Measurements from ENCODE around the gene FAM13A. TPM values are rescaled to one million over a fixed set of nuclear protein-coding genes. Genes with fewer than 3 reads are reported as not detected.

FAM13A gene
- total RNA-seq, 1 donor from 2014 or later: 4.5 TPM

DNA sequence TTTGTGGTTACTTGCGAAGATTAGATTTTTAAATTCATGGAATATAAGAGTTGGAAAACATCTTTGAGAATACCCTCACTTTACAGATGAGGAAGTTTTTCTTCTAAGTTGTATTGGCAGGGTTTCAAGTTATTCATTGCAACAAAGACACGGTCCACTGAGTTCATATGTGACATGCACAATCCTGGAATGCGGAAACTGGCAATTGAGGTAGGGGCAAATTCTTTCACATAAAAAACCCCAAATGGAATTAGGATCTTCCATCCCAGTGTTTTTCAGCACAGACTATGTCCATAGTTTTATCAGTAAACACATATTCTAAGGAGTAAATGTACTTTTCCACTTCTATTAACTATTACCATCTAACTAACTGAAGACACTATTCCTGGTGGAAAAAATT is 277.6 kb downstream of the FAM13A start:
- Mint-ChIP-seq H3K27me3 (ENCODE audit: low read depth) (no peaks in the 10 kb centered on the region), H3K36me3 (ENCODE audit: low read depth) (peaks cover 6% of the 10 kb centered on the region), H3K4me3 (ENCODE audit: low read depth) (no peak overlapping the region), H3K9me3 (no peaks in the 10 kb centered on the region), H3K27ac (no peak overlapping the region), H3K4me1 (ENCODE audit: low read depth) (no peaks in the 10 kb centered on the region)
- DNase-seq (ENCODE audit: low spot score): no peak
- intact Hi-C loops (cut with micrococcal nuclease): no loop called here

DNA sequence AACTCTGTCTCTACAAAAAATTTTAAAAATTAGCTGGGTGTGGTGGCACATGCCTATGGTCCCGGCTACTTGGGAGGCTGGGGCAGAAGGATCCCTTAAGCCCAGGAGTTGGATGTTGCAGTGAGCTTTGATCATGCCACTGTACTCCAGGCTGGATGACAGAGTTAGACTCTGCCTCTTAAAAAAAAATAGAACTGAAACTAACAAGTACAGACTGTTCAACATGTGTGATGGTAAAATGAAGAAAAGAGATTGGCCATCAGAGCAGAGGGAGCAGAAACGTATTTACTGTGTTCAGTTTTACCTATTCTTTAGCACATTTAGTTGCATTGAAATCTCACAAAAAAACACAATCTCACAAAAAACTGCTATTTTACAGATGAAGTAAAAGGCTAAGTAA is 281.5 kb downstream of the FAM13A start:
- Mint-ChIP-seq H3K9me3 (no peaks in the 10 kb centered on the region), H3K4me1 (ENCODE audit: low read depth) (no peaks in the 10 kb centered on the region)

DNA sequence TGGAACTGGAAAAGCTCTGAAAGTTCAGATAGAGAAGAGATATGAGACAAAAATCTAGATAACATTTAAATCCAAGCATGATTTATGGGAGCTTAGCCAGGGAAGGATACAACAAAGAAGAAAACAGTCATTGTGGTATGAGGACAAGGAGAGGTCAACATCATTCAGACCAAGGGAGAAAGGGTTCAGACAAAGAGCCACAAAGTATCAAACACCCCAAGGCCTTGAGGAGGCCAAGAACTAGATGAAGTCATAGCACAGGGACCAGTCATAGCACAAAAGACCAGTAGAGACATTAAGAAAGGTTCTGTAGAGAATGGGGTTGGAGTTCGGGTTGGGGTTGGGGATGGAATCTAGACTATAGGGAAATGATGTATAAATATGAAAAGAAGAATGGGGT is 282.0 kb downstream of the FAM13A start:
- Mint-ChIP-seq H3K27ac (no peak overlapping the region), H3K36me3 (ENCODE audit: low read depth) (peaks cover 7% of the 10 kb centered on the region), H3K9me3 (no peaks in the 10 kb centered on the region), H3K4me3 (ENCODE audit: low read depth) (no peak overlapping the region), H3K27me3 (ENCODE audit: low read depth) (peaks cover 9% of the 10 kb centered on the region), H3K4me1 (ENCODE audit: low read depth) (no peaks in the 10 kb centered on the region)
- no peak for DNase-seq (ENCODE audit: low spot score)
- intact Hi-C loops (cut with micrococcal nuclease): no loop called here

More for the DNA sequence above, 281.5 kb downstream of the FAM13A start:
- Mint-ChIP-seq H3K4me3 (ENCODE audit: low read depth) (no peak overlapping the region), H3K27ac (no peak overlapping the region), H3K36me3 (ENCODE audit: low read depth) (peaks cover 7% of the 10 kb centered on the region), H3K27me3 (ENCODE audit: low read depth) (peaks cover 9% of the 10 kb centered on the region)
- no peak for DNase-seq (ENCODE audit: low spot score)
- intact Hi-C loops (cut with micrococcal nuclease): no loop called here

DNA sequence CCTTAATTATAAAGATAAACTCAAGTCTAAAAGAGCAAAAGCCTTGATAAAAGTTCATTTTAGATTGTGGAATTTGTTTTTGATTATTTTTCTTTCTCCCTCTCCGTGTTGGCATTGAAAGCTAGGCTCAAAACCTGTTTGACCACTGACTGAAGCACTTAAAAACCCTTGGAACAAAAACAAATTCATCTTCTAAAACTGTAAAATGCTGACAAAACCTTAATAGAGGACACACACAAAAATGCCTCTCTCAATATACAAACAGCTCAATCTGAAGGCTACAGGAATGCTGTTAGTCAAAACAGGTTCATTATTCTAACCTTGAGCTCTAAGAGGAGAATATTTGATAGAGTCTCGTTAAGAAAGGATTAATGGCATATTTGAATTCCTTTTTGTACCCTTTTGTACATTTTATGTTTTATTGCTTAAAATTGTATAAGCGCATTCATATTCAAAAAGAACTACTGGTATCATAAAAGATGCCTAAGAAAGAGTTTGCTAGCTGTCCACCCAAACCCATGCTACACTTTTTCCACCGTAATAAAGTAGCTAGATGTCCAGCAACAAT is 285.0 kb downstream of the FAM13A start:
- Mint-ChIP-seq H3K9me3 (no peaks in the 10 kb centered on the region), H3K36me3 (ENCODE audit: low read depth) (peaks cover 7% of the 10 kb centered on the region)

DNA sequence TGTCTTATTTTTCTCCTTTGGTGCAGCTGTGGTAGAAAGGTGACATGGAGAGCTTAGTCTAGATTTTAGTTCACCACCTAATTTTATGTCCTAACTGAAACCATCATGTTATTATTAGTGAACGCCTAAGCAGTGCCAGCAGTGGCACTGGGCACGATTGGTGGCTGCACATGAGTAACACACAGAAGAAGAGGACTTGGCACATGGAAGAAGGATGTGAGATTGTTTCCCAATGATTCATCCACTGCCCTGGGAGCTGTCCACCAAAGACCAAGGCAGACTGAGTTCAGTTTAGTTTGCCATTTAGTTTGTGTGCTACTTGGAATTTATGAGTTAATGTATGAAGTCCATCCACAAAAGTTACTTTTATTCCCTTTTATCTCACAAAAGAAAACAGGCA is 291.3 kb downstream of the FAM13A start:
- intact Hi-C loops (cut with micrococcal nuclease): no loop called here
- no peaks in the 10 kb centered on the region for H3K36me3 Mint-ChIP-seq (ENCODE audit: low read depth)
- DNase-seq (ENCODE audit: low spot score): no peak

More for the DNA sequence above, 285.0 kb downstream of the FAM13A start:
- peaks cover 9% of the 10 kb centered on the region for H3K27me3 Mint-ChIP-seq (ENCODE audit: low read depth)
- H3K4me3 Mint-ChIP-seq (ENCODE audit: low read depth): no peak overlapping the region
- no peak for DNase-seq (ENCODE audit: low spot score)
- intact Hi-C loops (cut with micrococcal nuclease): no loop called here
- H3K4me1 Mint-ChIP-seq (ENCODE audit: low read depth): no peaks in the 10 kb centered on the region
- no peak overlapping the region for H3K27ac Mint-ChIP-seq

DNA sequence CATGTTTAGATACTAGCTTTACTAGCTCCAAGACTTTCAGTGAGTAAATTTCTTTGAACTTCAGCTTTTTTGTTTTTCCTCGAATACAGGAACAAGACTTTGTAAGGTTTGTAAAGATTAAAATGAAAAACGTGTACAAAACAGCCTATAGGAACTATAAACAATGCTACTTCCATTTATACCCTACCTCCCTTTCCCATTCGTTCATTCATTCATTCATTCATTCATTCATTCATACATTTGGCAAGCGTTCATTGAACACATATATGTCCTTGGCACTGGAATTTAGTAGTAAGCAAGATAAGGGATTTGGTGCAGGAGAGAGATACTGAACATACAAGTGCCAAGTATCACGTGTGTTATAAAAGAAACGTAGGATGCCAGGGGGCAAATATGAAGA is 293.9 kb downstream of the FAM13A start:
- Mint-ChIP-seq H3K27me3 (ENCODE audit: low read depth) (peaks cover 8% of the 10 kb centered on the region), H3K4me1 (ENCODE audit: low read depth) (no peaks in the 10 kb centered on the region), H3K9me3 (no peaks in the 10 kb centered on the region), H3K4me3 (ENCODE audit: low read depth) (no peak overlapping the region), H3K36me3 (ENCODE audit: low read depth) (no peaks in the 10 kb centered on the region), H3K27ac (no peak overlapping the region)
- intact Hi-C loops (cut with micrococcal nuclease): no loop called here
- DNase-seq (ENCODE audit: low spot score): no peak

More for the DNA sequence above, 291.3 kb downstream of the FAM13A start:
- H3K27ac Mint-ChIP-seq: no peak overlapping the region
- no peak overlapping the region for H3K4me3 Mint-ChIP-seq (ENCODE audit: low read depth)
- H3K27me3 Mint-ChIP-seq (ENCODE audit: low read depth): peaks cover 8% of the 10 kb centered on the region
- no peaks in the 10 kb centered on the region for H3K4me1 Mint-ChIP-seq (ENCODE audit: low read depth)
- no peaks in the 10 kb centered on the region for H3K9me3 Mint-ChIP-seq

DNA sequence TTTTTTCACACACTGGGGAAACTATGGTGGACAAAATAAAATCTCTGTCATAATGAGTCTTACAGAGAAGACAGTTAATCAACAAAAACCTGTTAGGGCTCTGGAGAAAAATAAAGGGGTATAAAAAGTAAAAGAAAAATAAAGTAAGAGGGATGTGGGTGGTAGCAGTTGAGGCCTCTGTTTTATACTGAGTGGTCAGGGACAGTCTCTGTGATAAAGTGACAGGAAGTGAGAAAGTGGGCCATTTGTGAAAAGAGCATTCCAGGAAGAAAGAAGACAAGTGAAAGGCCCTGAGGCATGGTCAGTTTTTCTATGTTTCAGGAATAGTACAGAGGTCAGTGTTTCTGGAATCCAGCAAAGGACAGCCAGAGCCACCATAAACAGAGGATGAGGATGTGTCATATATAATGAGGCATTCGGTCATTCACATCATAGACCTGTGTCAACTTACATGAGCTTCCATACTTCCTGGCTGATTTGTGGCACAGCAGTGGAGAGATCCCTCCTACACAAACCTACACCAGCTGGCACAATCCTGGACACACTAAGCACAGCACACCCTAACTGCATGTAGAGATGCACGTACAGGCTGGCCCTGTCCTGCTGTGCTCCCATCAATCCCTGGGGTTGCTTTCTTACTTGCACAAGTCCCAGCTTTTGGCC is 295.0 kb downstream of the FAM13A start:
- no peaks in the 10 kb centered on the region for H3K36me3 Mint-ChIP-seq (ENCODE audit: low read depth)
- H3K27me3 Mint-ChIP-seq (ENCODE audit: low read depth): peaks cover 8% of the 10 kb centered on the region
- no peaks in the 10 kb centered on the region for H3K9me3 Mint-ChIP-seq
- H3K4me1 Mint-ChIP-seq (ENCODE audit: low read depth): no peaks in the 10 kb centered on the region
- H3K4me3 Mint-ChIP-seq (ENCODE audit: low read depth): no peak overlapping the region
- no peak for DNase-seq (ENCODE audit: low spot score)
- intact Hi-C loops (cut with micrococcal nuclease): no loop called here
- no peak overlapping the region for H3K27ac Mint-ChIP-seq

DNA sequence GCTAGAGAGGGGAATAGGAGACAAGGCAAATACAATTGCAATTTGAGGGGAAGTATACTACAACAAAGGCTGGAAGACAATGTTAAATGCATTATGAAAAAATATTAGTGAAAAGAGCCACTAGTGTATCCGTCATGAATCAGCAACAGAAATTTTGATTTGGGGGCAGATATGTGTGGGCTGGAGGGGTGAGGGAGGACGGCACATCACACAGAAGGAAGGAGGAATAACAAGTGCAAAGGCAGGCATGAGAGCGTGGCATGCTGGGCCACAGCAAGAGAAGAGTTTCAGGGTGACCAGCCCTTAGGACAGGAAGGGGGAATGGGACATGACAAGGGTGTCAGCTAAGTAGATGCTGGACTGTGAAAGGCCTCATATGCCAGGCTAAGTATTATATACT is 295.6 kb downstream of the FAM13A start:
- H3K36me3 Mint-ChIP-seq (ENCODE audit: low read depth): no peaks in the 10 kb centered on the region
- H3K4me1 Mint-ChIP-seq (ENCODE audit: low read depth): no peaks in the 10 kb centered on the region
- H3K4me3 Mint-ChIP-seq (ENCODE audit: low read depth): no peak overlapping the region
- intact Hi-C loops (cut with micrococcal nuclease): no loop called here
- H3K9me3 Mint-ChIP-seq: no peaks in the 10 kb centered on the region
- peaks cover 5% of the 10 kb centered on the region for H3K27me3 Mint-ChIP-seq (ENCODE audit: low read depth)
- no peak overlapping the region for H3K27ac Mint-ChIP-seq
- no peak for DNase-seq (ENCODE audit: low spot score)

DNA sequence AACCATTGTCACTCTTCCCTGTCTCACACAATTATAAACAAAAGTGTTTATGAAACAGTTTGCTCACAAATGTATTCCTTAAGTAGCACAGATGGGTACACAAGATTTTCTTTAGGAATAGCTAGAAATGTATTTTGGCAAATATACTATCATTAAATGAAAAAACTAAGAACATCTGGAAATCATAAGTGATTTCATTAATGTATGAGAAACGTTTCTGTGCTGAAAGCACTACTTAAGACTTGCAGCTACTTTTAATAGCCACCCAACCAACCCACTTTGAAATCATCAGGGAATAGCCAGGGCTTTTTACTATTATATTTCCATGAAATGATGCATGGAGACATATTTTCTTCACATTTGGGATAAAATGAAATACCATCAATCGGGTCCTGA is 297.1 kb downstream of the FAM13A start:
- intact Hi-C loops (cut with micrococcal nuclease): no loop called here
- H3K4me1 Mint-ChIP-seq (ENCODE audit: low read depth): no peaks in the 10 kb centered on the region
- H3K27ac Mint-ChIP-seq: no peak overlapping the region
- DNase-seq (ENCODE audit: low spot score): no peak
- H3K27me3 Mint-ChIP-seq (ENCODE audit: low read depth): no peaks in the 10 kb centered on the region
- no peaks in the 10 kb centered on the region for H3K36me3 Mint-ChIP-seq (ENCODE audit: low read depth)
- no peak overlapping the region for H3K4me3 Mint-ChIP-seq (ENCODE audit: low read depth)
- H3K9me3 Mint-ChIP-seq: no peaks in the 10 kb centered on the region

DNA sequence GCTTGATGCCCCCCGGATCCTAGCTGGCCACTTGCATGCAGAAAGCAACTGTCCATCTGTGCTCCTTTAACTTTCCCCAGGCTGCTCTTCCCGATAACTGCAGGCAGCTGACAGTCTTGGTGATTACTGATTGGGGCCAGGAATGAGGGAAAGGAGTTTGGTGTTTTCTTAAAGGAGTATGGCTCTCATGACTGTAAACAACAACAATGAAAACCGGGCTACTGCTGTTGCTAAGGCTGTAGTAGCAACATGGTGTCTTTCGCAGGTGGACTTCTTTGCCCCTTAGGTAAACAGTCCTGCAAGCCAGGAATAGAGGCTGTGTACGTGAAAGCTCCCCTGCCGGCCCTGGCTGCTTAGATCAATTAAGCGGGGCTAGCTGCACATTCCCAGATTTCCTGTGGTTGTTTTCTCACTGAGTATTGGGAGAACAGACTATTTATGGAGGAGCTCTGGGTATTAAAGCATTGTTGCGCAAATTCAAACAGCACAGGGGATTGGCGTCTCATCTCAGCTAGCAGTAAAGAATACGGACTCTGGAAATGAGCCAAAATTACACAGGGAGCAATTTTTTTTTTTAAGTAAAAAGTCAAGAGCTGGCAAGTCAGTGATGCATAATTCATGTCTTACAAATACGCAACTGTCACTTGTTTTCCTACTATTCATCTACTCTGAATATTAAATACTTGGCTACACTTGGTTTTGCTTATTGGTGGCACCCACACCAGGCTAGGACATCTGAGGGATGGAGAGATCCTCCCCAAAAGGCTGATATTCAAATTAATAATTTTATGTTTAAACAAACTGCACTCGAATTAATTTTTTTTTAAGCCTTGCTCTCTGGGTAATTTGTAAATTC is 297.7 kb downstream of the FAM13A start:
- no peaks in the 10 kb centered on the region for H3K27me3 Mint-ChIP-seq (ENCODE audit: low read depth)
- no peaks in the 10 kb centered on the region for H3K36me3 Mint-ChIP-seq (ENCODE audit: low read depth)
- no peak overlapping the region for H3K4me3 Mint-ChIP-seq (ENCODE audit: low read depth)
- H3K27ac Mint-ChIP-seq: no peak overlapping the region
- no peaks in the 10 kb centered on the region for H3K4me1 Mint-ChIP-seq (ENCODE audit: low read depth)
- intact Hi-C loops (cut with micrococcal nuclease): no loop called here
- no peak for DNase-seq (ENCODE audit: low spot score)
- no peaks in the 10 kb centered on the region for H3K9me3 Mint-ChIP-seq

DNA sequence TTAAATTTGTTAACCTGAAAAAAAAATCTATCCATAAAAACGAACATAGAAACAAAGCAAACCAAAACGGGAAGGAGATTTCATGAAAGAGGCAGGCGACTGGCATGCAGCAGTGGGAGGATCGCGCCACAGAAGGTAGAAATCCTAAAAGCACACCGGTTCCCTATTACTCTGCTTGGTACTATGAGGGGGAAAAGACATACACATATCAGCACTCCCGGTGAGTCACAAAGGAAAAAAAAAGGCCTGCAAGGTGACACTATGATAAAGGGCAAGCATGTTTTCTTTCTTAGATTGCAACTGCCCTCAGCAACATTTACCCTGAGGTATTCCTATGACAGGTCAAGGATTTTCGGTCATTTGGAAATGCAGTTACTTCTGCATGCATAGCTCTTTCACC is 298.7 kb downstream of the FAM13A start:
- no peaks in the 10 kb centered on the region for H3K36me3 Mint-ChIP-seq (ENCODE audit: low read depth)
- no peaks in the 10 kb centered on the region for H3K27me3 Mint-ChIP-seq (ENCODE audit: low read depth)
- DNase-seq (ENCODE audit: low spot score): no peak
- intact Hi-C loops (cut with micrococcal nuclease): no loop called here
- H3K9me3 Mint-ChIP-seq: no peaks in the 10 kb centered on the region
- H3K4me1 Mint-ChIP-seq (ENCODE audit: low read depth): no peaks in the 10 kb centered on the region
- H3K4me3 Mint-ChIP-seq (ENCODE audit: low read depth): no peak overlapping the region
- H3K27ac Mint-ChIP-seq: no peak overlapping the region

DNA sequence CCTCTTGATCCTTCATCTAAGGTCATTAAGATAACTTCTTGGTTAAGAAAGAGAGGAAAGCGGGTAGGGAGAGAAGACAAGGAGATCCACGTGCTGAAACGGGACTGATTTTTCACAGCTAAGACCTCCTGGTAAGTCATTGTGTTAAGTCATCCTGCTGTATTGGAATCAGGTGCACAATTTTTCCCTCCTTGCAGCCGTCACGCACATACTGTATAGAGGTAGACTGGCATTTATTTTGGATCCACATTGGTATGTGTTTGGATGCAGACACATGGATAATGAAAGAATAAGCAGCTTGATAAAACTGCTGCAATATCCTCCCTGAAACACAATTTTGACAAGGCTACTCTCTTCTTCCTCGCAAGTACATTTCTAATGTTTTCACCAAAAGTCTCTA is 299.2 kb downstream of the FAM13A start:
- Mint-ChIP-seq H3K9me3 (no peaks in the 10 kb centered on the region), H3K4me1 (ENCODE audit: low read depth) (no peaks in the 10 kb centered on the region), H3K27me3 (ENCODE audit: low read depth) (no peaks in the 10 kb centered on the region), H3K27ac (no peak overlapping the region), H3K4me3 (ENCODE audit: low read depth) (no peak overlapping the region), H3K36me3 (ENCODE audit: low read depth) (no peaks in the 10 kb centered on the region)
- intact Hi-C loops (cut with micrococcal nuclease): no loop called here
- no peak for DNase-seq (ENCODE audit: low spot score)

DNA sequence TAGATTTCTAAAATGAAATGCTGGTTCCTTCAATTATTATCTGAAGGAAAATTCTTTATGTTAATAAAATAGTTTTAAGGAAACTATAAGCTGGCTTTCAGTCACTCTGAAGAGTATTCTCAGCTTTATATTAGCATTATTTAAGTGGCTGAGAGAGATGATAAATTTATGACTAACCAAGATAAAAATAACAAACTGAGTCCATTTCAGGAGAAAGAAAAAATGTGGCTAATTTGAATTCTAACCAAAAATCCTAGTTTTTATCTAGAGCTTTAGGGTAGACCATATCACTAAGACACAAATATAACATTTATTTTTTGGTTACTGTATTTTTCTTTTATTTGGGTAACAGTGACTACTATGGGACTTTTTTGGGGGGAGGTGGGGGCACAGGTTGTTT is 299.9 kb downstream of the FAM13A start:
- Mint-ChIP-seq H3K27me3 (ENCODE audit: low read depth) (no peaks in the 10 kb centered on the region), H3K36me3 (ENCODE audit: low read depth) (no peaks in the 10 kb centered on the region), H3K4me1 (ENCODE audit: low read depth) (no peaks in the 10 kb centered on the region)

More for the DNA sequence above, 299.9 kb downstream of the FAM13A start:
- intact Hi-C loops (cut with micrococcal nuclease): no loop called here
- no peak for DNase-seq (ENCODE audit: low spot score)
- no peak overlapping the region for H3K27ac Mint-ChIP-seq
- no peaks in the 10 kb centered on the region for H3K9me3 Mint-ChIP-seq
- H3K4me3 Mint-ChIP-seq (ENCODE audit: low read depth): no peak overlapping the region

Measured in activated T-helper 2 cell treated with anti-CD3 and anti-CD28 coated beads, Interferon-gamma antibody, Interleukin-2, Interleukin-4, amounts not matched to agents 10 μg/mL and 5 μg/mL and 100 μg/mL, durations not matched to agents 14 hours and 24 hours and 36 hours (primary cell).